GM18511 (cell line): ENCODE measurements around the gene NLGN2.
A peak's percentile ranks its signal among the peaks of the same experiment; 100 is the strongest.

ENCODE experiments used
- ATAC-seq: cut with Tn5 transposase; IDR thresholded peaks from one replicate; pipeline ENCODE4 v1.9.1; 2021; ENCODE audit warnings: mild to moderate bottlenecking, moderate library complexity; ENCODE audit not compliant: unreplicated experiment

NLGN2 gene

GRCh38 chr17:7435676-7436555 lies 28.3 kb downstream of the NLGN2 start:
- ATAC-seq, result peak; percentile 27

DNA sequence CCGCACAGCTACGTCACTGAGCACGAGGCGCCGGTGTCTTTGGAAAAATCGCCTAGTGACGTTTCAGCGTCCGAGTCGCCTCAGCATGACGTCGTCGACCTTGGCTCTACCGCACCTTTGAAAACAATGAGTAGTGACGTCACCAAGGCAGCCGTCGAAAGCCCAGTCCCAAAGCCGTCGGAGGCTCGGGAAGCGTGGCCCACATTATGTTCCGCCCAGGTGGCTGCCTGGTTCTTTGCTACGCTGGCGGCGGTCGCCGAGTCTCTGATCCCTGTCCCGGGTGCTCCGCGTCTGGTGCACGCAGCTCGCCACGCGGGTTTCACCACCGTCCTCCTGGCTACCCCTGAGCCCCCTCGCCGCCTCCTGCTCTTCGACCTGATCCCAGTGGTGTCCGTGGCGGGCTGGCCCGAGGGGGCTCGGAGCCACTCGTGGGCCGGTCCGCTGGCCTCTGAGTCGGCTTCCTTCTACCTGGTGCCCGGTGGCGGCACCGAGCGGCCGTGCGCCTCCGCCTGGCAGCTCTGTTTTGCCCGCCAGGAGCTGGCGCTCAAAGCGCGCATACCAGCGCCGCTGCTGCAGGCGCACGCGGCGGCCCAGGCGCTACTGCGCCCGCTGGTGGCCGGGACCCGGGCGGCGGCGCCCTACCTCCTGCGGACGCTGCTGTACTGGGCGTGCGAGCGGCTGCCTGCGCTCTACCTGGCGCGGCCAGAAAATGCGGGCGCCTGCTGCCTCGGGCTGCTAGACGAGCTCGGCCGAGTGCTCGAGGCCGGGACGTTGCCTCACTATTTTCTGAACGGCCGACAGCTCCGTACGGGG lies 29.1 kb downstream of the NLGN2 start:
- ATAC-seq, result no peak

DNA sequence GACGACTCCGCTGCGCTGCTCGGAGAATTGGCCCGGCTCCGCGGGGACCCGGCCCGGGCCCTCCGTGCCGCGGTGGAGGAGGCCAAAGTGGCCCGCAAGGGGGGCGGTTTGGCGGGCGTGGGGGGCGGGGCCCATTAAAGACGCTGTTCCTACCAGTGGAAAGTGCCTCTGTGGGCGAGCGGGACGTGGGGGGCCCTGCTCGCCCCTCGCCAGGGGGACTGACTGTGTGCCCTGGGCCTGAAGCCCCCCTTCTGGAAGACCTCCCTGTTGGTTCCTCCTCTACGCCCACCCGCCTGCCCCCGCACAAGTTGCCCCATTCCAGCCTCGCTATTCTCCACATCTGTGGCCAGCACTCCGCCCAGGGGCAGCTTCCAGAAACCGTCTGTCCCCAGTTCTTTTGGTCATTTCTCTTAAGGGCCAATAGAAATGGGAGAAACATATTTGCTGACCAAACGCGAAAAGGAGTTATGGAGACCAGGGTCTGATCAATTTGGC lies 29.8 kb downstream of the NLGN2 start:
- no peak for ATAC-seq

DNA sequence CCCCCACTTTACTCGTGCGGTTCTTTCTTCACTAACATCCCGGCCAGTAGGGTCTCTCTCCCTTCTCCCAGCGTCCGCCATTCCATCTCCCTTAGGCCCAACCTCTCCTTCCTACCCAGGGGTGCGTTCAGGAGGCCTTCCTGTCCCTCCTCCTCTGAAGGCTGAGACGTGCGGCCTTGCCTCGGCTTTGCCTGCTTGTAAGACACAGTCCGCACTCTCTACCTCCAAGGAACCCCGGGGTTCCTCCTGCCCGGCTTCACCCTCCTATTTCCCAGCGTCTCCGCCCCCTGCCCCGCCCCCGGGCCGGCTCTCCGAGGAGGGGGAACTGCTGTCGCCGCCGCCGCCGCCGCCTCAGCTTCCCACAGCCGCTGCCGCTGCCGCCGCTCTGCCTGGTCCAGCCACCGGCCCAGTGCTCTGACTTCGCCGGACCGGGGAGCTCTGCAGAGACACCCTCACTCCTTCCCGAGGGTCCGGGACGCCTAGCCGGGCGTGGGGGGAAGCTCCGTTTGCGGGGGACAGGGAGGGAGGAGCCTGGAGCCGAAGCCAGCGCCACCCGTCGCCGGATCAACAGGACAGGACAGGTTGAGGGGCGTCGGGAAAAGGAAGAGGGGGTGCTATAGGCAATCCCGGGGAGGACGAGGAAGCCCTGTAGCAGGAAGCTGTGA lies 30.4 kb downstream of the NLGN2 start:
- no peak for ATAC-seq

DNA sequence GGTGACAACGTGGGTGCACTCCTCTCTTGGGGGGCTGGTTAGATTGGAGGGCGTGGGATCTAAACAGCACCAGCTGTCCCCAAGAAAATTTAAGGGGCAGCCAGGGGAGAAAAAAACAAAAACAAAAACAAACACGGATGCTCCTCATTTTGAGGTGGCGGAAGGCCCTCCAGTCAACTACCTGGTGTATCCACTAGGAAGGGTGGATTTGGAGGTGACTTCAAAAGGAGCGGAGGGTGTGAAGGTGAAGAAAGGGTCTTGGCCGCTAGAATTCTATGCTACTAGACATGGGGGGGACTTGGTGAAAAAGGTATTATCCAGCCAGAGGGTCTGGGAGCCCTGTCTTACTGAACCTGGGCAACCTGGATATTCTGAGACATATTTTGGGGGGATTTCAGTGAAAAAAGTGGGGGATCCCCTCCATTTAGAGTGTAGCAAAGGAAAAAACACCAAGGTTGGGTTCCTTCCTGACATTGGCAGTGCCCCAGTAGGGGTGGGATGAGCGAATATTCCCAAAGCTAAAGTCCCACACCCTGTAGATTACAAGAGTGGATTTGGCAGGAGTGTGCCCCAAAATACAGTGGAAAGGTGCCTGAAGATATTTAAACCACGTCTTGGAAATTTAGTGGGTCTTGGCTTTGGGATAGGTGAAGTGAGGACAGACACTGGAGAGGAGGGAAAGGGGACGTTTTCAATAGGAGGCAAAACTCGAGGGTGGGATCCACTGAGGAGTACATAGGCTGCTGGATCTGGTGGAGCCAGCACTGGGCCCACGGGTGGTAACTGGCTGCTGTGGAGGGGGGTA lies 31.2 kb downstream of the NLGN2 start:
- no peak for ATAC-seq

DNA sequence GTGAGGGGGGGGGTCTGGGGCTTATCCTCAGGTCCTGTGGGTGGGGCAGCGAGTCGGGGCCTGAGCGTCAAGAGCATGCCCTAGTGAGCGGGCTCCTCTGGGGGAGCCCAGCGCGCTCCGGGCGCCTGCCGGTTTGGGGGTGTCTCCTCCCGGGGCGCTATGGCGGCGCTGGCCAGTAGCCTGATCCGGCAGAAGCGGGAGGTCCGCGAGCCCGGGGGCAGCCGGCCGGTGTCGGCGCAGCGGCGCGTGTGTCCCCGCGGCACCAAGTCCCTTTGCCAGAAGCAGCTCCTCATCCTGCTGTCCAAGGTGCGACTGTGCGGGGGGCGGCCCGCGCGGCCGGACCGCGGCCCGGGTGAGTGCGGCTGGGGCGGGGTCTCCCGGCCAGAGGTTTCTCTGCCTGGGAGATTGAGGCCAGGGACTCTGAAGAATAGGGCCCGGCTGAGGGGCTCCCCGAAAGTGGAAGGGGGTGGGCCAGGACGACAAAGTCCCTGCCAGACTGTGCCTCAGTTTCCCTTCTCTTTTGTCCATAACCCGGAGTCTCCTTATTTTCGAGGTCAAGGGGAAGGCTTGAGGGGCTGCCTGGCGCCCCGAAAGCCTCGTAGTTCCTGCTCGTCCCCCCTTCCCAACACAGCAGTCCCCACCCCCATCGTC lies 31.9 kb downstream of the NLGN2 start, which contains the start of gene FGF11:
Gene FGF11 (plus strand): TSS at position 51 of the 651 bp plus-strand sequence. CDS start 109 bp downstream, at position 160.
- ATAC-seq, result no peak

- no peak for ATAC-seq
Measured at GRCh38 chr17:7440113-7440833, 32.6 kb downstream of the NLGN2 start.

DNA sequence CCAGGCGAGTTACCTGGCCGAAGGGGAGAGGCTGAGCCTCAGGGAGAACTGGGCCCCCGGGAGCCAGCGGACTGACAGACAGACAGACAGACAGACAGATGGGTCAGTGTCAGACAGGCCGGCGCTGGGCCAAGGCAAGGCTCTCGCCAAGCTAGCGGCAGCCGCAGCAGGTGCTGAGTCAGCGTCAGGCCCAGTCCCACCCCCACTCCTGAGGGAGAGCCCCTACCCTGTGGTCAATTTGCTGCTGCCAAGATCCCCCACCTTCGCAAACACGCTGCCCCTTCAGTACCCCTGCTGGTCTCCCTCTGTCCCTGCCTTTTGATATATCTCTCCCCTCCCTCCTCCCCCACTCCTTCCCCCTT lies 33.2 kb downstream of the NLGN2 start:
- no peak for ATAC-seq

DNA sequence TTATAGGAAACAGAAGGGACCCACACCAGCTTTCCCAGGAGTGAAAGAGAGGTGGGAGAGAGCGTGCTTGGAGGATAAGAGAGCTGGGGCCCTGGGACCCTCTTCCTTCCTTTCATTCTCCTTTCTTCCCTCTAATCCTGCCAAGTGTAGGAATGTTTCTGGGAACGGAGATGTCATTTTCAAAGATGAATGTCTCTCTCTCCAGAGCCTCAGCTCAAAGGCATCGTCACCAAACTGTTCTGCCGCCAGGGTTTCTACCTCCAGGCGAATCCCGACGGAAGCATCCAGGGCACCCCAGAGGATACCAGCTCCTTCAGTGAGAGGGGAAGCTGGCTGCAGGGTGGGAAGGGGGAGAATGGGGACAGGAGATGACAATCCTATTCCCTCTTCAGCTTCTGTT lies 33.6 kb downstream of the NLGN2 start:
- no peak for ATAC-seq

GRCh38 chr17:7442142-7442541 lies 34.5 kb downstream of the NLGN2 start:
- ATAC-seq, result no peak

DNA sequence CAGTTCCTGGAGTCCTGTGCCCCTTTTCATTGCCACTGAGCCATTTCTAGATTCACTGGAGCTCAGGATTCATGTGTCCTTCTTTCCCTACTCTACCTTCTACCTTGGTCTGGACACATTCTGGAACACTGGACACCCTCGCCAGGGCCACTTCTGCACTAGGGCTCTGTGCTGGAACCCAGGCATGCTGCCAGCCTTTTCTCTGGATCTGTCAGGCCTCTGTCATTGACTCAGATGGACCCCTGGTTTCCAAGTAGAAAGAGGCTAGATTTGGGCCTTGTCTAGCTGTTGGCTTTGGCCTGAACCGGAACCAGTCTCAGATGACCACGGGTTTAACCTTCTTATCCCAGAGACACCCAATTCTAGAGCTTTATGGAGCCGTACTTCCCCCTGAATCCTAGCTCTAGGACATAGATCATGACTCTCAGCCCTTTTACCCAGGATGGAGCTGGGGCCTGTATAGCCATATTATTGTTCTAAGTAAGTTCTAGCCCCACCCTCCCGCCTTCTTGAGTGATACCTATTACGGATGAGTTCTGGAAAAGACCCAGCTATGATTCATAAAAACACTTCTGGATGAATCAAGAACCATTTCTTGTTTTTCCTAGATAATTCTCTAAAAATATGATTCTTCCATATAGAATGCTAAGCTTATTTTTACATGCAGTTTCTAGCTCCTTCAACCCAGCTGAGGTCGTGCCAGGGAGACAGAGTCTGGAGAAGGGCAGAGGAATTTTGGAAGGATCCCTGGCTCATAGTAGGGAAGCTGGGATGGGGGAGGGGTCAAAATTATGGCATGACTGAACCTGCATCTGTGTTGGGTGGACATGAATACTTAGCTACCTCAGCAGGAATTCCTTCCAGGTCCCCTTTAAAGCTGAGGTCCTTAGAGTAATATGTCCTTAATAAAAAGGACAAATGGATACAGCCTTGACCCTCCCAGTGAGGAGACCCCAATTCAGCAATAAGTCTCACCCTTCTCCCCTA lies 36.1 kb downstream of the NLGN2 start:
- no peak for ATAC-seq

DNA sequence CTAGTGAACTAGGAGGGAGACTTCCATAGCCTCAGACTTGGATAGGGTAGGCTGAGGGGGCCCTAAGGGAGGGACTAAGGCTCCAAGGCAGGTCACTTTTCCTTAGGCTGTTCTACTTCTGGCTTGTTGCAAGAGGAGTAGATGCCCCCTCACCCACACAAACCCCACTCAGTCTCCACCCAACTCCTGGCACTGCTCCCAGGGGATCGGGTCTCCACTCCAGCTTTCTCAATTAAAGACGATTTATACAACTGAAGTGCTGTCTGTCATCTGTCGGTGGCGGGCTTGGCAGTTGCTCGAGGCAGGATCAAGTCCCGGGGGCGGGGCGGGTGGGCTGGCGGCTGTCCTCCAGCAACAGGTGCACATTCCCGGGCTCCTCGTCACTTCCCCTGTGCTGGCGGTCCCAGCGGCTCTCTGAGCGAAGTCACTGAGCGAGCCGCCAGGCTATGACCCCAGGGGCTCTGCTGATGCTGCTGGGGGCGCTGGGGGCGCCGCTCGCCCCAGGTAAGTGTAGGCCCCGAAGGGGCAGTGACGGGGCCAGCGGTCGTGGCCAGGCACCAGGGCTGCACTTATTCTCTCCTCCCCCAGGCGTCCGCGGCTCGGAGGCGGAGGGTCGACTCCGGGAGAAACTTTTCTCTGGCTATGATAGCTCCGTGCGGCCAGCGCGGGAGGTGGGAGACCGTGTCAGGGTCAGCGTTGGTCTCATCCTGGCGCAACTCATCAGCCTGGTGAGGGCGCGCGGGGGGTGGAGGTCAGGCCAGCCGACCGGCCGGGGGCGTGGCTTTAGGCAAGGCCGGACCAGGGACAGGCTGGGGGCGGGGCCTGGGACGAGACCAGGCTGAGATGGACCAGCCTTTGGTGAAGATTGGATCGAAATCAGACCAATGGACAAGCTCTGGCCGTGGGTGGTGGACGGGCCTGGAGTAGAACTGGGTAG lies 37.3 kb downstream of the NLGN2 start, which contains the start of gene CHRNB1:
Gene CHRNB1 (plus strand): TSS at position 380 of the 937 bp plus-strand sequence. CDS start 67 bp downstream, at position 447.
- ATAC-seq, result peak; percentile 64

- peak; percentile 31 for ATAC-seq
Measured at GRCh38 chr17:7445619-7445968, 37.9 kb downstream of the NLGN2 start.

GRCh38 chr17:7448461-7448860 lies 40.8 kb downstream of the NLGN2 start:
- no peak for ATAC-seq

DNA sequence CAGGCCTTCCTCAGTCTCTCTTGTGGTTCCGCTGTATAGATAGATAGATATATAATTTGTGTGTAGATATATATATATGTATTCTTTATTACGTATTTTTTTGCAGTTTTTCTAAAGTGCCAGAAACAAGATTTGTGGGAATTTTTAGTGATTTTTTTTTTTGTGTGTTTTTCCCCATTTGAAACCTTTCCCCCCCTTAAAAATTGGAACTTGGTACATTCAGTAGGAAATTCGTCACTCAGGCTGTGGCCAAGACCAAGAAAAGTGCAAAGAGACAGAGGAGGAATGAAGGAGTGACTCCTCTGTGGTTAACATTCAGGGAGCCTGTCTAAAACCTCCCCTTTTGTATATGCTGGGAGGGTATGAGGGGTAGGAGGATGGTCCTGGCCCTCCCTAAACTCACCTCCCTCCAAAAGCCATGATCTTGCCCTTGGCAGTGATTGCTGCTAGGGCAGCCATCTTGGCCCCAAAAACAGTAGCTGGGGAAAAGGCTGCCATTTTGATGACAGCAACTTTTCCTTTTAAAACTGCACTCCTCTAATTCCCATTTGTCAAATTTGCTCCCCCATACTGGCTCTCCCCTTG lies 52.4 kb downstream of the NLGN2 start:
- no peak for ATAC-seq

GRCh38 chr17:7460850-7461660 lies 53.4 kb downstream of the NLGN2 start:
- ATAC-seq, result no peak
